HepG2 (cell line): Measurements from ENCODE around the gene TCAP. TPM values are rescaled to one million over a fixed set of nuclear protein-coding genes. Genes with fewer than 3 reads are reported as not detected.
A peak's percentile ranks its signal among the peaks of the same experiment; 100 is the strongest.

Experiments
- AGO2 ChIP-seq: fragments of 200-400 bp; formaldehyde crosslinking; optimal IDR thresholded peaks from 2 replicates; pipeline ENCODE3; 2017; ENCODE audit warnings: mild to moderate bottlenecking, low read depth, low read length, moderate library complexity
- AKAP8 ChIP-seq: sonication (generic); formaldehyde crosslinking; IDR thresholded peaks from 2 replicates; pipeline ENCODE4 v1.5.1; 2020; ENCODE audit warnings: mild to moderate bottlenecking, missing genetic modification reagents
- ARHGAP35 ChIP-seq: sonication (generic); formaldehyde crosslinking; IDR thresholded peaks from 2 replicates; pipeline ENCODE4 v1.9.0; 2022; ENCODE audit warnings: mild to moderate bottlenecking, inconsistent platforms, moderate library complexity, missing genetic modification reagents, borderline replicate concordance
- ASH2L ChIP-seq: fragments of 300-600, 200-600 bp; sonication (generic); IDR thresholded peaks from 2 replicates; pipeline ENCODE4 v1.7.0; 2017; ENCODE audit warnings: low read depth, mild to moderate bottlenecking, moderate library complexity, mixed read lengths, low read length; ENCODE audit not compliant: insufficient read length
- ATF7 ChIP-seq, 2 experiments: fragments of 450-650 bp in 1 of 2; sonication (generic) in 1 of 2; formaldehyde crosslinking in 1 of 2; IDR thresholded peaks; 2 replicates each; pipeline versions ENCODE4 v1.4.0 to v1.6.1; 2016 to 2020; ENCODE audit warnings: antibody characterized with exemption in 1 of 2, mild to moderate bottlenecking in 1 of 2, missing genetic modification reagents in 1 of 2
- CHD2 ChIP-seq: IDR thresholded peaks from 2 replicates; pipeline ENCODE4 v1.6.1; 2011; ENCODE audit warnings: low read depth, low read length, improper control_type of control experiment
- ISL2 ChIP-seq: sonication (generic); formaldehyde crosslinking; IDR thresholded peaks from 2 replicates; pipeline ENCODE4 v1.5.0; 2020; ENCODE audit warnings: missing genetic modification reagents
- KDM3A ChIP-seq: IDR thresholded peaks from 2 replicates; pipeline ENCODE4 v1.6.1; 2018; ENCODE audit warnings: low read depth, missing compliant biosample characterization
- KDM4B ChIP-seq: sonication (generic); formaldehyde crosslinking; IDR thresholded peaks from 2 replicates; pipeline ENCODE4 v1.4.0; 2020; ENCODE audit warnings: missing genetic modification reagents
- MED8 ChIP-seq: sonication (generic); formaldehyde crosslinking; IDR thresholded peaks from 2 replicates; pipeline ENCODE4 v1.8.1; 2023; ENCODE audit warnings: mild to moderate bottlenecking, missing genetic modification reagents; ENCODE audit not compliant: insufficient replicate concordance
- PCBP1 ChIP-seq: fragments of 200-400 bp; formaldehyde crosslinking; IDR thresholded peaks from 2 replicates; pipeline ENCODE4 v1.6.1; 2017; ENCODE audit warnings: mild to moderate bottlenecking, low read depth, low read length, borderline replicate concordance
- REPIN1 ChIP-seq: sonication (generic); formaldehyde crosslinking; IDR thresholded peaks from 2 replicates; pipeline ENCODE4 v1.8.0; 2022; ENCODE audit warnings: missing genetic modification reagents, low read depth, mild to moderate bottlenecking, borderline replicate concordance
- THAP7 ChIP-seq: sonication (generic); formaldehyde crosslinking; IDR thresholded peaks from 2 replicates; pipeline ENCODE4 v1.8.1; 2023; ENCODE audit warnings: mild to moderate bottlenecking, missing genetic modification reagents
- ZNF383 ChIP-seq: sonication (generic); formaldehyde crosslinking; IDR thresholded peaks from 2 replicates; pipeline ENCODE4 v1.4.0; 2020; ENCODE audit warnings: missing genetic modification reagents, mild to moderate bottlenecking, borderline replicate concordance
- ZNF547 ChIP-seq: sonication (generic); formaldehyde crosslinking; IDR thresholded peaks from 2 replicates; pipeline ENCODE4 v1.5.1; 2020; ENCODE audit warnings: mild to moderate bottlenecking, missing genetic modification reagents
- ZNF589 ChIP-seq: sonication (generic); formaldehyde crosslinking; conservative IDR thresholded peaks from 2 replicates; pipeline ENCODE4 v1.8.0; 2022; ENCODE audit warnings: mild to moderate bottlenecking, moderate library complexity, missing genetic modification reagents
- polyA plus RNA-seq, 8 experiments: library from polyadenylated mRNA; depleted of rRNA in 3 of 8; stranded (reverse) in 7 of 8; unstranded in 1 of 8; fragments of >200 nt; fragmentation: Illumina TruSeq in 4 of 8; extraction: Trizol in 4 of 8; gene quantifications; 2 replicates each; pipeline versions ENCODE4 v1.2.1 to v1.2.3, GENCODE V29; 2011 to 2016; ENCODE audit warnings: low read depth in 4 of 8, missing spikeins in 1 of 8, mixed read lengths in 1 of 8; ENCODE audit not compliant: insufficient read depth in 1 of 8
- total RNA-seq, 5 experiments: library from RNA; depleted of rRNA; stranded (reverse); fragments of >200 nt; fragmentation: Illumina TruSeq; extraction: Trizol; gene quantifications; 2 replicates each; pipeline ENCODE4 v1.2.3, GENCODE V29; 2016; ENCODE audit warnings: low read depth in 1 of 5
- TF ChIP-seq, protein P1 (sequence below): sonication (generic); formaldehyde crosslinking; IDR thresholded peaks from 2 replicates; pipeline ENCODE4 v1.8.1; 2023; ENCODE audit warnings: mild to moderate bottlenecking, missing genetic modification reagents

Gene TCAP
- total and polyA plus RNA-seq, 2 of the 13 experiments (the other 11 are each of a cell fraction or from before 2014, with no cell fraction given): 0.24 to 0.65 TPM

GRCh38 chr17:39663688-39664580 is 1.2 kb upstream of the TCAP start (continued):
- TF ChIP-seq ZNF589 (CRISPR knock-in tag) (no peak), PCBP1 (0 out of 2 replicates have a peak, but pooled peaks have one; percentile 37), ARHGAP35 (no peak), AKAP8 (CRISPR knock-in tag) (no peak), AGO2 (peak; percentile 78), CHD2 (no peak; the same call in 1 of the 2 replicates), ISL2 (CRISPR knock-in tag) (no peak), MED8 (CRISPR knock-in tag) (no peak), KDM4B (CRISPR knock-in tag) (no peak), ASH2L (no peak), ZNF547 (peak; percentile 68; the same call in 1 of the 2 replicates), ZNF383 (CRISPR knock-in tag) (0 out of 2 replicates have a peak, but pooled peaks have one; percentile 66), ATF7 (IDR thresholded peaks at IDR 0.05) (no peak), ATF7 (CRISPR knock-in tag; IDR thresholded peaks at IDR 0.05) (peak; percentile 45; the same call in 1 of the 2 replicates), REPIN1 (CRISPR knock-in tag) (0 out of 2 replicates have a peak, but pooled peaks have one; percentile 65), KDM3A (CRISPR knock-in tag) (no peak), THAP7 (no peak)
- TF ChIP-seq, protein P1, sequence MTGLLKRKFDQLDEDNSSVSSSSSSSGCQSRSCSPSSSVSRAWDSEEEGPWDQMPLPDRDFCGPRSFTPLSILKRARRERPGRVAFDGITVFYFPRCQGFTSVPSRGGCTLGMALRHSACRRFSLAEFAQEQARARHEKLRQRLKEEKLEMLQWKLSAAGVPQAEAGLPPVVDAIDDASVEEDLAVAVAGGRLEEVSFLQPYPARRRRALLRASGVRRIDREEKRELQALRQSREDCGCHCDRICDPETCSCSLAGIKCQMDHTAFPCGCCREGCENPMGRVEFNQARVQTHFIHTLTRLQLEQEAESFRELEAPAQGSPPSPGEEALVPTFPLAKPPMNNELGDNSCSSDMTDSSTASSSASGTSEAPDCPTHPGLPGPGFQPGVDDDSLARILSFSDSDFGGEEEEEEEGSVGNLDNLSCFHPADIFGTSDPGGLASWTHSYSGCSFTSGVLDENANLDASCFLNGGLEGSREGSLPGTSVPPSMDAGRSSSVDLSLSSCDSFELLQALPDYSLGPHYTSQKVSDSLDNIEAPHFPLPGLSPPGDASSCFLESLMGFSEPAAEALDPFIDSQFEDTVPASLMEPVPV (CRISPR knock-in tag): 0 out of 2 replicates have a peak, but pooled peaks have one; percentile 25
